GM12878 (cell line): ENCODE data around the gene ZIK1. TPM values are rescaled to one million over a fixed set of nuclear protein-coding genes. Genes with fewer than 3 reads are reported as not detected.

ENCODE experiments used
- ATAC-seq: fragments of 200-7000 bp; cut with Tn5 transposase; 3 replicates; pipeline ENCODE4 v1.9.1; 2020; ENCODE audit warnings: mild to moderate bottlenecking, moderate library complexity
- BruUV-seq: library from RNA; stranded (reverse); fragments of 400-500 nt; replicated peaks from 2 replicates; lab custom pipeline; 2021; lab: Mats Ljungman, UMichigan
- CTCF ChIA-PET: fragments of 300-600 bp; sonication (Branson Sonifier 250); formaldehyde crosslinking; extraction: SDS; loops from one replicate; lab custom pipeline; 2021; ENCODE audit warnings: inconsistent platforms; lab: Yijun Ruan, JAX
- POLR2A ChIA-PET: fragments of 350-600 bp; formaldehyde crosslinking; extraction: SDS; loops from one replicate; lab custom pipeline; 2021; ENCODE audit warnings: inconsistent platforms; lab: Charles Lee
- RAD21 ChIA-PET: fragments of 300-600 bp; sonication (Branson Sonifier 250); formaldehyde crosslinking; loops from one replicate; lab custom pipeline; 2023; ENCODE audit warnings: antibody characterized with exemption; ENCODE audit not compliant: unreplicated experiment; lab: Charles Lee
- SMC1A ChIA-PET: fragments of 300-600 bp; sonication (Branson Sonifier 250); formaldehyde crosslinking; loops from one replicate; lab custom pipeline; 2023; ENCODE audit not compliant: unreplicated experiment, uncharacterized antibody; lab: Charles Lee
- DNase-seq: peaks from one replicate; pipeline ENCODE4 v3.0.0-alpha.2; 2011; ENCODE audit warnings: low read depth, low spot score
- FAIRE-seq: peaks from 3 replicates; lab custom pipeline; 2011; peaks lifted over from hg19 to GRCh38; lab: Jason Lieb, UNC
- H2AFZ ChIP-seq: 2 replicates; pipeline ENCODE4 v1.6.0; 2011; ENCODE audit warnings: low read depth, low read length, control low read depth; ENCODE audit not compliant: control insufficient read depth
- H3K27ac ChIP-seq: 2 replicates; pipeline ENCODE4 v1.5.1; 2011; ENCODE audit warnings: control low read depth; ENCODE audit not compliant: control insufficient read depth, insufficient read depth
- H3K27me3 ChIP-seq, 2 experiments: replicated peaks in 1 of 2; 2 replicates each; pipeline versions ENCODE4 v1.6.0 to v1.6.1; 2011; ENCODE audit warnings: low read length in 1 of 2; ENCODE audit not compliant: control insufficient read depth in 2 of 2, insufficient read depth in 2 of 2
- H3K36me3 ChIP-seq, 2 experiments: 2 replicates each; pipeline ENCODE4 v1.5.1; 2011; ENCODE audit warnings: low read length in 1 of 2; ENCODE audit not compliant: control insufficient read depth in 2 of 2, insufficient read depth in 2 of 2
- H3K4me1 ChIP-seq: 2 replicates; pipeline ENCODE4 v1.6.1; 2011; ENCODE audit warnings: mild to moderate bottlenecking, low read length, moderate library complexity, mixed read lengths; ENCODE audit not compliant: control insufficient read depth, insufficient read depth
- H3K4me2 ChIP-seq: 2 replicates; pipeline ENCODE4 v1.6.0; 2011; ENCODE audit warnings: control low read depth; ENCODE audit not compliant: control insufficient read depth, insufficient read depth
- H3K4me3 ChIP-seq: fragments of 200-600 bp; sonication (generic); 2 replicates; pipeline ENCODE4 v1.5.1; 2016
- H3K79me2 ChIP-seq: 2 replicates; pipeline ENCODE4 v1.6.0; 2011; ENCODE audit warnings: low read length; ENCODE audit not compliant: control insufficient read depth, insufficient read depth
- H3K9ac ChIP-seq: 2 replicates; pipeline ENCODE4 v1.8.0; 2011; ENCODE audit warnings: low read length, control low read depth, mixed read lengths; ENCODE audit not compliant: control insufficient read depth, insufficient read depth
- H3K9me3 ChIP-seq: replicated peaks from 3 replicates; pipeline ENCODE4 v1.5.1; 2011; ENCODE audit warnings: mild to moderate bottlenecking, low read length; ENCODE audit not compliant: control insufficient read depth, insufficient read depth
- H4K20me1 ChIP-seq: 2 replicates; pipeline ENCODE4 v1.6.0; 2011; ENCODE audit not compliant: control insufficient read depth, insufficient read depth
- ATF3 ChIP-seq: IDR thresholded peaks from 2 replicates; pipeline ENCODE4 v1.6.1; 2011; ENCODE audit warnings: low read depth, mild to moderate bottlenecking, low read length, moderate library complexity, borderline replicate concordance; ENCODE audit errors: extremely low read depth
- CBX3 ChIP-seq: fragments of 200-600 bp; sonication (generic); IDR thresholded peaks from 2 replicates; pipeline ENCODE4 v1.6.1; 2016; ENCODE audit warnings: low read depth, borderline replicate concordance
- CEBPB ChIP-seq, 2 experiments: fragments of 150-350 bp in 1 of 2; IDR thresholded peaks; 2 replicates each; pipeline ENCODE4 v1.6.1; 2012 to 2014; ENCODE audit warnings: low read depth in 2 of 2, low read length in 2 of 2, borderline replicate concordance in 1 of 2, inconsistent platforms in 1 of 2
- EP300 ChIP-seq, 2 experiments: fragments of 150-350 bp in 1 of 2; IDR thresholded peaks; 2 replicates each; pipeline ENCODE4 v1.6.1; 2011 to 2012; ENCODE audit warnings: low read depth in 2 of 2, low read length in 2 of 2, borderline replicate concordance in 1 of 2, improper control_type of control experiment in 1 of 2, inconsistent platforms in 1 of 2; ENCODE audit not compliant: control insufficient read depth in 1 of 2
- ETV6 ChIP-seq, 2 experiments: fragments of 450-650 bp in 1 of 2; IDR thresholded peaks in 1 of 2; conservative IDR thresholded peaks in 1 of 2; 2 replicates each; pipeline ENCODE4 v1.6.1; 2014; ENCODE audit warnings: antibody characterized with exemption in 1 of 2, borderline replicate concordance in 1 of 2, low read depth in 1 of 2, mild to moderate bottlenecking in 1 of 2, moderate library complexity in 1 of 2
- GABPA ChIP-seq: IDR thresholded peaks from 2 replicates; pipeline ENCODE4 v1.6.1; 2014; ENCODE audit warnings: antibody characterized with exemption, low read depth, mild to moderate bottlenecking, inconsistent platforms
- HDAC2 ChIP-seq: fragments of 200-600 bp; sonication (generic); IDR thresholded peaks from 2 replicates; pipeline ENCODE4 v1.6.1; 2017
- HDGF ChIP-seq: fragments of 450-650 bp; IDR thresholded peaks from 2 replicates; pipeline ENCODE4 v1.6.1; 2016; ENCODE audit warnings: antibody characterized with exemption
- LARP7 ChIP-seq: fragments of 450-650 bp; IDR thresholded peaks from 2 replicates; pipeline ENCODE4 v1.6.1; 2017; ENCODE audit warnings: mild to moderate bottlenecking
- NFIC ChIP-seq: IDR thresholded peaks from 2 replicates; pipeline ENCODE4 v1.6.1; 2012; ENCODE audit warnings: low read depth, mild to moderate bottlenecking, inconsistent platforms, low read length, moderate library complexity
- NR2C2 ChIP-seq: IDR thresholded peaks from 2 replicates; pipeline ENCODE4 v1.6.1; 2011; ENCODE audit warnings: borderline replicate concordance, low read depth; ENCODE audit not compliant: control insufficient read depth, insufficient read length
- NRF1 ChIP-seq: conservative IDR thresholded peaks from 2 replicates; pipeline ENCODE4 v1.6.1; 2011; ENCODE audit warnings: mild to moderate bottlenecking, low read depth, low read length, improper control_type of control experiment
- SMAD1 ChIP-seq: fragments of 450-650 bp; IDR thresholded peaks from 2 replicates; pipeline ENCODE4 v1.6.1; 2018; ENCODE audit warnings: mild to moderate bottlenecking, low read depth; ENCODE audit not compliant: partially characterized antibody
- SREBF1 ChIP-seq: IDR thresholded peaks from 2 replicates; pipeline ENCODE4 v1.6.1; 2012; ENCODE audit warnings: mild to moderate bottlenecking, low read length
- SUZ12 ChIP-seq: fragments of 200-600 bp; sonication (generic); IDR thresholded peaks from one replicate; pipeline ENCODE4 v1.6.1; 2018; ENCODE audit warnings: antibody characterized with exemption, mild to moderate bottlenecking; ENCODE audit not compliant: unreplicated experiment
- TCF3 ChIP-seq: IDR thresholded peaks from 2 replicates; pipeline ENCODE4 v1.6.1; 2012; ENCODE audit warnings: low read depth, mild to moderate bottlenecking, low read length, borderline replicate concordance; ENCODE audit not compliant: insufficient read depth
- USF2 ChIP-seq: IDR thresholded peaks from 2 replicates; pipeline ENCODE4 v1.6.1; 2011; ENCODE audit warnings: low read depth, low read length, improper control_type of control experiment, borderline replicate concordance
- ZNF24 ChIP-seq: fragments of 450-650 bp; IDR thresholded peaks from 2 replicates; pipeline ENCODE4 v1.6.1; 2017; ENCODE audit warnings: antibody characterized with exemption, mild to moderate bottlenecking
- ZNF622 ChIP-seq: fragments of 450-650 bp; IDR thresholded peaks from 2 replicates; pipeline ENCODE4 v1.6.1; 2017; ENCODE audit warnings: mild to moderate bottlenecking, inconsistent platforms
- in situ Hi-C: fragments of 300-500 bp; cut with MboI; formaldehyde crosslinking; loops from 9 replicates; pipeline ENCODE4 v1.14.3; 2018; ENCODE audit warnings: mixed read lengths
- intact Hi-C: fragments of 100-400 bp; cut with micrococcal nuclease; formaldehyde crosslinking; loops from one replicate; pipeline ENCODE4 v1.14.2; 2022; ENCODE audit not compliant: unreplicated experiment
- polyA plus RNA-seq, 11 experiments: library from polyadenylated mRNA; depleted of rRNA in 4 of 11; unstranded in 6 of 11; stranded (reverse) in 5 of 11; fragments of >200 nt; fragmentation: Nextera tagmentation in 4 of 11; fragmentation: Illumina TruSeq in 1 of 11; extraction: Ambion mirVana in 4 of 11; extraction: Trizol in 1 of 11; gene quantifications; 1 replicate in 1 of 11; 2 replicates in 10 of 11; pipeline versions ENCODE4 v1.2.1 to v1.2.3, GENCODE V29; 2011 to 2016; ENCODE audit warnings: inconsistent platforms in 2 of 11, missing spikeins in 2 of 11, low read depth in 1 of 11
- total RNA-seq, 4 experiments: library from RNA; depleted of rRNA in 3 of 4; stranded (reverse); fragments of >200 nt in 3 of 4; fragmentation: Illumina TruSeq in 1 of 4; extraction: Trizol in 1 of 4; gene quantifications; 2 replicates each; pipeline versions ENCODE4 v1.2.1 to v1.2.3, GENCODE V29; 2013 to 2021

ZIK1 gene
- total and polyA plus RNA-seq, 10 of the 15 experiments (the other 5 are each of a cell fraction or from before 2014, with no cell fraction given), result 0.45 to 4.7 (median 2.7) TPM

- peaks cover 66% of the 10 kb centered on the region for H3K9me3 ChIP-seq
- TF ChIP-seq CBX3 (no peak), NFIC (no peak), NRF1 (no peak), TCF3 (no peak), EP300 (IDR thresholded peaks at IDR 0.05; ENCODE audit: borderline replicate concordance in 1 of 2, control insufficient read depth in 1 of 2, low read depth in 2 of 2, low read length in 2 of 2) (no peak), USF2 (no peak), HDAC2 (no peak), ZNF622 (no peak), ATF3 (no peak), SUZ12 (no peak), SMAD1 (no peak), CEBPB (IDR thresholded peaks at IDR 0.05; ENCODE audit: borderline replicate concordance in 1 of 2, low read depth in 2 of 2, low read length in 2 of 2) (no peak), HDGF (no peak), LARP7 (no peak), ETV6 (conservative IDR thresholded peaks at IDR 0.05 in 1 of 2, IDR thresholded peaks at IDR 0.05 in 1 of 2; ENCODE audit: borderline replicate concordance in 1 of 2, low read depth in 1 of 2) (no peak), NR2C2 (no peak), ZNF24 (no peak), SREBF1 (no peak), GABPA (no peak)
- ChIA-PET RAD21 (no interaction called here), SMC1A (no interaction called here), CTCF (no interaction called here), POLR2A (no interaction called here)
- H3K4me3 ChIP-seq, result no peak overlapping the region
- H3K27ac ChIP-seq, result no peak overlapping the region
- ATAC-seq, result no peak
- H3K4me1 ChIP-seq, result no peaks in the 10 kb centered on the region
- intact Hi-C loops, result no loop called here
- H2AFZ ChIP-seq, result no peak overlapping the region
- DNase-seq, result no peak
- no peak overlapping the region for H3K4me2 ChIP-seq
- no peaks in the 10 kb centered on the region for H3K79me2 ChIP-seq
- BruUV-seq, result no TSS peak
- H3K9ac ChIP-seq, result no peak overlapping the region
- FAIRE-seq, result no peak
- H3K36me3 ChIP-seq, result peaks cover 2 to 22% of the 10 kb centered on the region in 2 experiments
- in situ Hi-C loops, result no loop called here
- no peaks in the 10 kb centered on the region for H4K20me1 ChIP-seq
- no peaks in the 10 kb centered on the region for H3K27me3 ChIP-seq
Observed at GRCh38 chr19:57570707-57571106, 13.2 kb upstream of the ZIK1 start.
